NCI-H128 (cell line): ENCODE data around the gene PDE6B.

Source experiments
- DNase-seq: peaks from one replicate; lab custom pipeline; 2025; ENCODE audit not compliant: unreplicated experiment; lab: John Stamatoyannopoulos, UW

Gene PDE6B

GRCh38 chr4:622071-622995, 3.0 kb upstream of the PDE6B start:
- DNase-seq = no peak

DNA sequence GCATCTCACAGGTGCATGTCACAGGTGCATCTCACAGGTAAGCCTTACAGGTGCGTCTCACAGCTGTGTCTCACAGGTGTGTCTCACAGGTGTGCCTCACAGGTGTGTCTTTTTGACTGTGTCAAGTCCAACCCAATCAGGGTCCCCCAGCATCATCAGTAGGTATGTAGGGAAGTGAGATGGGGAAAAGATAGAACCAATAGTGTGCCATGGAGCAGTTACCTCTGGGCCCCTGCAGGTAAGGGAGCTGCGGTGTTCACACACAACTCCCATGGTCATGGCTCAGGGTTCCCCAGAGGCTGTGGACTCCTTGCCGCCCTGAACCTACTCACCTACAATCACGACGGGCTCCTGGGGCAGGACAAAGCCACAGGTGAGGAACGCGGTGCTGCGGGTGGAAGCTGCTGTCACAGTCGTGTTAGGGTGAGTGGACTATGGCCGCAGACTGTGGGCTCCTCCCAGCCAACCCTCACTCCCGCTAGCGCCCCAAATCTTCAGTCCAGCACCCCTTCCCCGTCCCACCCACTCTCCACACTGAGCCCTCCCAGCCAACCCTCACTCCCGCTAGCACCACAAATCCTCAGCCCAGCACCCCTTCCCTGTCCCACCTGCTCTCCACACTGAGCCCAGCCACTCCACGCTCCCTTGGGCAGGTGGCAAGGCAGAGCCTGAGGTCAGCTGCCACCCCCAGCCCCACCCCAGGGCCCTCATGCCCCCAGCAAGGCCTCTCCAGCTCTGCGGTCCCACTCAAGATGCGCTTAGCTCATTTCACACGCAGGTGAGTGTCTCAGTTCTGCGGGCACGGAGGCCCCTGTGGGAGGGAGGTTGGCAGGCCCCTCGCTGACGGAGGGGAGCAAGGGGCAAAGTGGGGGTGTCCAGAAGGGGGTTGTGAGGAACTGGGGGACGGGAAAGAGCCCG, 2.1 kb upstream of the PDE6B start:
- DNase-seq = no peak

GRCh38 chr4:623914-624566, 1.3 kb upstream of the PDE6B start:
- no peak for DNase-seq

- no peak for DNase-seq
Measured at GRCh38 chr4:625631-626161, 323 bp downstream of the PDE6B start.

DNA sequence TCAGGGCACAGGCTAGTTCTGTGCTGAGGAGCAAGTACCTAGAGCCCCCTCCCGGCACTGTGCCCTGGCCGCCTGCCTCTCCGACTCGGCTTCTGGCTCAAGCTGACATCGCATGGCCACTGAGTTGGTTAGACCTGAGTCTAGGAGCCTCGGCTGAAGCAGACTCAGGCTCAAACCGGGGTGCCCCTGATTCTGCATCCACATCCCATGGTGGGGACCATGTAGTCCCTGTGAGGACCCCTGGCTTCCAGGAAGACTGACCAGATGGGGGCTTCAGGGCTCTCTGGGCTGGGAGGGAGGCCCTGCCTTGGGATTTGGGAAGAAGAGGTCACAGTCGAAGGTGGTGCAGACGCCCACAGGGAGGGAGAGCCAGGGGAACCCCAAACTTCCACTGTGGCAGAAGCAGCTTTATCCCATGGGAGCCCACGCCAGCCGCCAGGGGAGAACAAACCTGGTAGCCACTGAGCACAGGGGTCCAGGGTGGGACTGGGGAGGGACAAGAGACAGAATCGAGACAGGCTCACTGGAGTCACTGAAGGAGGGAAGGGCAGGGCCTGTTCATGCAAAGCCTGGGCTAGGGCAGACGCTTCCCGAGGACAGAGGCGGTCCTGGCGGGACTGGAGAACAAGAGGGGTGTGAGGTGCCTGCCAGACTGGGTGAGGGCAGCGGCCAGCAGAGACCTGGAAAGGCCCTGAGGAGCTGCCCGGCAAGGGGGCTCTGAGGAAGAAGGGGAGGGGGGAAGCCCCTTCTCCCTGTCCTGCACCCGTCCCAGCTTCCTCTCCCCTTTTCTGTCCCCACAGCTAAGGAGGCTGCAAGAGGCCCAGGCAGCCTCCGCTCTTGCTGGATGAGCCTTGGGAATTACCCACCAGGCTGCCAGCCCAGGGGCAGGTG, 1.1 kb downstream of the PDE6B start:
- no peak for DNase-seq

GRCh38 chr4:627347-628125, 2.2 kb downstream of the PDE6B start:
- no peak for DNase-seq

GRCh38 chr4:628311-628741, 3.0 kb downstream of the PDE6B start:
- DNase-seq = no peak

- no peak for DNase-seq
Measured at GRCh38 chr4:628821-629635, 3.7 kb downstream of the PDE6B start.

- DNase-seq = no peak
Measured at GRCh38 chr4:629636-629914, 4.2 kb downstream of the PDE6B start.

DNA sequence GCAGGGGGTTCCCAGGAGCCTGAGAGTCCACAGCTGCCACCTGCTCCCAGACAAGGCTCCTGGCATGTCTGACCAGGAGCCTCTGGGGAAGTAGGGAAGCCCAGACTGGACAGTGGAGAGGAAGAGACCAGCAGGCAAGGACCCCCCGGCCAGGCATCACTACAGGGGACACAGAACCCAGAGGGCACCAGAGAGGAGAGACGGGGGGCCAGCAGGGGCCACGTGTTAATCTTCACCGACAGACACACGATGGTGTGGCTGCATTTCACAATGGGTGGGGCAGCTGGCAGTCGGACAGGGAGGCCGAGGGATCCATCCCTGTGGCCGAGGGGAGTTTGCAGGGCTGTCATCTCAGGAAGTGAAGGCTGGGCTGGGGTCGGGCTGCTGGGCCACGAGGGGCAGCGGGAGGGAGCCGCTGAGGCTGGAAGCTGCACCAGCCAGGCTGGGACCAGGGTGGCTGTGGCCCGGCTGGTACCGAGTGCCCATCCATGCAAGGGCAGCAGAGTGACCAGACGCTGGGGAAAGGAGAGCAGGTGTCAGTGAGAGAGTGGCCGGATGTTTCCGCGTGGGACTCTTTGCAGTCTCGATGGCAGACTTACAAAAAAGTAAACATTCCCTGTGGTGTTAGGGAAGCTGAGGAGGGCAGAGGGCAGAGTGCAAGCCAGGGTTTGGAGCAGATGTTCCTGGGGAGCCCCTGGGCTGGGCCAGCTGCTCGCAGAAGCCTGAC, 4.7 kb downstream of the PDE6B start:
- no peak for DNase-seq

GRCh38 chr4:630656-631055, 5.3 kb downstream of the PDE6B start:
- no peak for DNase-seq

GRCh38 chr4:632196-632790, 6.9 kb downstream of the PDE6B start:
- no peak for DNase-seq

- DNase-seq = no peak
Measured at GRCh38 chr4:632926-633325, 7.6 kb downstream of the PDE6B start.

GRCh38 chr4:633406-633805, 8.0 kb downstream of the PDE6B start:
- DNase-seq = no peak

DNA sequence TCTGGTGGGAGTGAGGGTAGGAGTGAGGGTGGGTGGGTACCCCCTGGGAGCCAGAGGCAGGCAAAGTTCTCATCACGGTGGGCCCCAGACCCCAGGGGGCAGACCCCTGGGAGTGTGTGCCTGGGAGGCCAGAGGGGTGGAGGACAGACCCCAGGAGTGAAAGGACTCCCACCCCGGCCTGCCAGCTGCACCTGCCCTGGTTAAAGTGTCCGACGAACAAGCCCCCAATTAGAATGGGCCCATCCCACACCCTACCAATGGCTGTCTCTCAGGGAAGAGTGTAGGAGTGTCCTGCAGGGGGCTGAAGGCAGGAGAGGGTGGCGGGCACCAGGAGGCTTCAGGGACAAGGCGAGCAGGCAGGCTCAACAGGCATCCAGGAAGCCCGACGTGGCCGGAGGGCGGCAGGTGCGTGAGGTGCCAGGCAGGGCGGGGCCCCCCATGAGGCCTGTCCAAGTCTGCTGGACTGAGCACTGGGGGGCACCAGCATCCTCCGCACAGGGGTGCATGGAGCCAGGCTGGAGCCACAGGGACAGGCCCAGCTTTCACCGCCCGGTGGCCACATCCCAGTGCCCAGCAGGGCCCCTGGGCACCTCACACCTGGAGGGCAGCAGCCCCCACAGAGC, 8.7 kb downstream of the PDE6B start:
- no peak for DNase-seq

DNA sequence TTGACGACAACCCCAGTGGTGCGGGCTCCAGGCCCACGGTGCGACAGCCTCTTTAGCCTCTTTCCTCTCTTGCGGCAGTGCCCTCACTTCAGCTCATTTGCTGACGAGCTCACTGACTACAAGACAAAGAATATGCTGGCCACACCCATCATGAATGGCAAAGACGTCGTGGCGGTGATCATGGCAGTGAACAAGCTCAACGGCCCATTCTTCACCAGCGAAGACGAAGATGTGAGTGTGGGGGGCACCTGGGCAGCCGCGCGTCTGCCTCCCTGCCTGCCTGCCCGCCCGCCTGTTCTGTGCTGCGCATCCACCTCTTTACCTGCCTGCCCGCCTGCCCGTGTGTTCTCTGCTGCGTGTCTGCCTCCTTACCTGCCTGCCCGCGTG, 9.2 kb downstream of the PDE6B start:
- DNase-seq = no peak
